ENCODE results near the gene CAPG. TPM values are rescaled to one million over a fixed set of nuclear protein-coding genes. Genes with fewer than 3 reads are reported as not detected.

CAPG gene
- total and polyA plus RNA-seq, 9 of the 15 experiments (the other 6 are each of a cell fraction or from before 2014, with no cell fraction given) = 10.6 to 90.4 (median 56.0) TPM

DNA sequence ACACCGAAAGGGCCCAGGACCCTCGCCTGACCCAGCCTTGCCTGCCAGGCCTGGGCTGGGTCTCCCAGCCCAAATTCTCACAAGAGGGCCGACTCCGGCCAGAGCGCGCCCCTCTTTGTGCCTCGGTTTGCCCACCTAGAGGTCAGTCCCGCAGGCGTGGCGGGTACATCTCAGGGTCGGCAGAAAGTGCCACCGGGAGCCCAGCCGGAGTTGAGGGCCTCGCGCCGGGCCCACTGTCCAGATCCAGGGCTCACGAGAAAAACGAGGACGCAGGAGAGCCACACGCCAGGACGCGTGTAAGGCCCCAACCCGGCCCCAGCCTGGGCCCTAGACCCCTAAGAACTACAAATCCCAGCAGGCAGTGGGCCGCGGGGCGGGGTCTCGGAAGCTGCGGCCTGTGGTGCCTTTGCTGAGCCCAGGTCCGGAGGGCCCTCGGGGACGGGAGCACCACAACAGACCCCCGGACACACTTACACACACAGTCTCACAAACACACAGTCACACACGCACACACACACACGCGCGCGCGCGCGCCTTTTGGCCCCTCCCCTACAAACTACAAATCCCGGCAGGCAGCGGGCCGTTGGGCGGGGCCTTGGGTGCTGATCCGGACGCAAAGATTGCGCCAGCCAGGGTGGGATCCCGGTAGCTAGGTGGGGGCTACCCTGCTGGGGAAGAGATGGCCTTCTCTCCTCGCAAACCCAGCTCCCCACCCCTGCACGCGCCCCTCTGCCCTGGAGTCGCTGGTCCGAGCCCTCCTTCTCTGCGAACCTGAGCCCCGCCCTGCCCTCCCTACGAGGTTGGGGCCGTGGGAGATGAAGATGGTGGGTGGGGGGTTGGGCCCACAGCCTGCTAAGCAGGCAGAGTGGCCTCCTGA lies 8.2 kb upstream of the CAPG start, which contains the start of gene SH2D6 (continued):
- TF ChIP-seq SAP30 (IDR thresholded peaks at IDR 0.05; ENCODE audit: borderline replicate concordance, insufficient read depth, low read depth, low read length, poor library complexity, severe bottlenecking) = no peak
- no peak for TF ChIP-seq UBTF (IDR thresholded peaks at IDR 0.05; ENCODE audit: borderline replicate concordance in 1 of 2, low read depth in 2 of 2, low read length in 2 of 2)
- TF ChIP-seq TAF9B (IDR thresholded peaks at IDR 0.05; ENCODE audit: partially characterized antibody) = peak; percentile 41
- TF ChIP-seq, protein P1, sequence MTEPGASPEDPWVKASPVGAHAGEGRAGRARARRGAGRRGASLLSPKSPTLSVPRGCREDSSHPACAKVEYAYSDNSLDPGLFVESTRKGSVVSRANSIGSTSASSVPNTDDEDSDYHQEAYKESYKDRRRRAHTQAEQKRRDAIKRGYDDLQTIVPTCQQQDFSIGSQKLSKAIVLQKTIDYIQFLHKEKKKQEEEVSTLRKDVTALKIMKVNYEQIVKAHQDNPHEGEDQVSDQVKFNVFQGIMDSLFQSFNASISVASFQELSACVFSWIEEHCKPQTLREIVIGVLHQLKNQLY (CRISPR knock-in tag; conservative IDR thresholded peaks at IDR 0.05) = no peak
- TF ChIP-seq ZKSCAN1 (IDR thresholded peaks at IDR 0.05; ENCODE audit: low read depth, low read length) = peak; percentile 52; the same call in 1 of the 2 replicates
- TF ChIP-seq CEBPG (CRISPR knock-in tag; IDR thresholded peaks at IDR 0.05) = peak; percentile 83
- peak; percentile 59 to 84 for TF ChIP-seq CEBPG (tag; conservative IDR thresholded peaks at IDR 0.05 in 1 of 2, IDR thresholded peaks at IDR 0.05 in 1 of 2)
- peak; percentile 65 for TF ChIP-seq KDM5B (IDR thresholded peaks at IDR 0.05; ENCODE audit: insufficient replicate concordance, low read depth, low read length)
- TF ChIP-seq POLR2H (tag; IDR thresholded peaks at IDR 0.05; ENCODE audit: low read depth) = peak; percentile 60
- TF ChIP-seq, protein P2, sequence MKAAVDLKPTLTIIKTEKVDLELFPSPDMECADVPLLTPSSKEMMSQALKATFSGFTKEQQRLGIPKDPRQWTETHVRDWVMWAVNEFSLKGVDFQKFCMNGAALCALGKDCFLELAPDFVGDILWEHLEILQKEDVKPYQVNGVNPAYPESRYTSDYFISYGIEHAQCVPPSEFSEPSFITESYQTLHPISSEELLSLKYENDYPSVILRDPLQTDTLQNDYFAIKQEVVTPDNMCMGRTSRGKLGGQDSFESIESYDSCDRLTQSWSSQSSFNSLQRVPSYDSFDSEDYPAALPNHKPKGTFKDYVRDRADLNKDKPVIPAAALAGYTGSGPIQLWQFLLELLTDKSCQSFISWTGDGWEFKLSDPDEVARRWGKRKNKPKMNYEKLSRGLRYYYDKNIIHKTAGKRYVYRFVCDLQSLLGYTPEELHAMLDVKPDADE (conservative IDR thresholded peaks at IDR 0.05; ENCODE audit: control insufficient read depth, low read depth, low read length) = peak; percentile 95
- no peak for TF ChIP-seq LARP7 (IDR thresholded peaks at IDR 0.05)
- TF ChIP-seq RBM34 (IDR thresholded peaks at IDR 0.05; ENCODE audit: borderline replicate concordance, insufficient read depth, low read length) = no peak
- no peak for TF ChIP-seq ZNF41 (CRISPR knock-in tag; conservative IDR thresholded peaks at IDR 0.05)
- TF ChIP-seq TBP (optimal IDR thresholded peaks at IDR 0.05; ENCODE audit: low read depth, low read length) = peak; percentile 70
- TF ChIP-seq HDAC2 (IDR thresholded peaks at IDR 0.05) = peak; percentile 30; the same call in 1 of the 2 replicates
- TF ChIP-seq ATF7 (IDR thresholded peaks at IDR 0.05) = peak; percentile 68
- 0 out of 2 replicates have a peak, but pooled peaks have one; percentile 16 for TF ChIP-seq MTA2 (IDR thresholded peaks at IDR 0.05; ENCODE audit: low read depth)
- TF ChIP-seq ZNF224 (CRISPR knock-in tag; IDR thresholded peaks at IDR 0.05) = peak; percentile 86
- TF ChIP-seq, protein P3, sequence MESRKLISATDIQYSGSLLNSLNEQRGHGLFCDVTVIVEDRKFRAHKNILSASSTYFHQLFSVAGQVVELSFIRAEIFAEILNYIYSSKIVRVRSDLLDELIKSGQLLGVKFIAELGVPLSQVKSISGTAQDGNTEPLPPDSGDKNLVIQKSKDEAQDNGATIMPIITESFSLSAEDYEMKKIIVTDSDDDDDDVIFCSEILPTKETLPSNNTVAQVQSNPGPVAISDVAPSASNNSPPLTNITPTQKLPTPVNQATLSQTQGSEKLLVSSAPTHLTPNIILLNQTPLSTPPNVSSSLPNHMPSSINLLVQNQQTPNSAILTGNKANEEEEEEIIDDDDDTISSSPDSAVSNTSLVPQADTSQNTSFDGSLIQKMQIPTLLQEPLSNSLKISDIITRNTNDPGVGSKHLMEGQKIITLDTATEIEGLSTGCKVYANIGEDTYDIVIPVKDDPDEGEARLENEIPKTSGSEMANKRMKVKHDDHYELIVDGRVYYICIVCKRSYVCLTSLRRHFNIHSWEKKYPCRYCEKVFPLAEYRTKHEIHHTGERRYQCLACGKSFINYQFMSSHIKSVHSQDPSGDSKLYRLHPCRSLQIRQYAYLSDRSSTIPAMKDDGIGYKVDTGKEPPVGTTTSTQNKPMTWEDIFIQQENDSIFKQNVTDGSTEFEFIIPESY (CRISPR knock-in tag; IDR thresholded peaks at IDR 0.05) = peak; percentile 71; the same call in 1 of the 2 replicates
- TF ChIP-seq HMG20A (CRISPR knock-in tag; conservative IDR thresholded peaks at IDR 0.05) = no peak
